HL-60 (cell line): ENCODE results near the gene LGALS9B.
"Not testable (repeated sequence)": the region's sequence is repeated elsewhere in the genome, so short reads cannot be mapped to it uniquely, and the experiment has no call there.

ENCODE experiments used
- CTCF ChIP-seq: IDR thresholded peaks from one replicate; pipeline ENCODE4 v1.5.1; 2011; ENCODE audit warnings: low read length, control low read depth, inconsistent platforms; ENCODE audit not compliant: insufficient read depth
- GABPA ChIP-seq: IDR thresholded peaks from 2 replicates; pipeline ENCODE4 v1.6.1; 2012; ENCODE audit warnings: low read depth
- POLR2AphosphoS5 ChIP-seq: IDR thresholded peaks from 2 replicates; pipeline ENCODE4 v1.6.1; 2012; ENCODE audit warnings: low read depth
- SPI1 ChIP-seq: IDR thresholded peaks from 2 replicates; pipeline ENCODE4 v1.6.1; 2012; ENCODE audit warnings: low read depth, mild to moderate bottlenecking, borderline replicate concordance
- TF ChIP-seq, protein P1 (sequence below): IDR thresholded peaks from 2 replicates; pipeline ENCODE4 v1.6.1; 2012; ENCODE audit warnings: low read depth; ENCODE audit not compliant: insufficient replicate concordance

DNA sequence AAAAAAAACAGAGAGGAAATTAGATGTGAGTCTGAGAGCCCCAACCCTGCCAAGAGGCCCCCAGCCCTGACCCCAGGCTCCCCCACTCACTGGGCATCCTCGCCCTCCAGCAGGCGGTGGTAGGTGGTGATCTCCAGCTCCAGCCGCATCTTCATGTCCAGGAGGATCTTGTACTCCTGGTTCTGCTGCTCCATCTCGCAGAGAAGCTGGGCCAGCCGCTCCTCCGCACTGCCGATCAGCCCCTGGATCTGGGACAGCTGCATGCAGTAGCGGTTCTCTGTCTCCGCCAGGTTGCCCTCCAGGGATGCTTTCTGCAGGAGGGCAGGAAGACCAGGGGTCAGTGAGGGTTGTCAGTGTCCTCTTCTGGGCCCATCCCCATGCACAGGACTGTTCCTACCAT is 46.2 kb upstream of the LGALS9B start:
- TF ChIP-seq, protein P1, sequence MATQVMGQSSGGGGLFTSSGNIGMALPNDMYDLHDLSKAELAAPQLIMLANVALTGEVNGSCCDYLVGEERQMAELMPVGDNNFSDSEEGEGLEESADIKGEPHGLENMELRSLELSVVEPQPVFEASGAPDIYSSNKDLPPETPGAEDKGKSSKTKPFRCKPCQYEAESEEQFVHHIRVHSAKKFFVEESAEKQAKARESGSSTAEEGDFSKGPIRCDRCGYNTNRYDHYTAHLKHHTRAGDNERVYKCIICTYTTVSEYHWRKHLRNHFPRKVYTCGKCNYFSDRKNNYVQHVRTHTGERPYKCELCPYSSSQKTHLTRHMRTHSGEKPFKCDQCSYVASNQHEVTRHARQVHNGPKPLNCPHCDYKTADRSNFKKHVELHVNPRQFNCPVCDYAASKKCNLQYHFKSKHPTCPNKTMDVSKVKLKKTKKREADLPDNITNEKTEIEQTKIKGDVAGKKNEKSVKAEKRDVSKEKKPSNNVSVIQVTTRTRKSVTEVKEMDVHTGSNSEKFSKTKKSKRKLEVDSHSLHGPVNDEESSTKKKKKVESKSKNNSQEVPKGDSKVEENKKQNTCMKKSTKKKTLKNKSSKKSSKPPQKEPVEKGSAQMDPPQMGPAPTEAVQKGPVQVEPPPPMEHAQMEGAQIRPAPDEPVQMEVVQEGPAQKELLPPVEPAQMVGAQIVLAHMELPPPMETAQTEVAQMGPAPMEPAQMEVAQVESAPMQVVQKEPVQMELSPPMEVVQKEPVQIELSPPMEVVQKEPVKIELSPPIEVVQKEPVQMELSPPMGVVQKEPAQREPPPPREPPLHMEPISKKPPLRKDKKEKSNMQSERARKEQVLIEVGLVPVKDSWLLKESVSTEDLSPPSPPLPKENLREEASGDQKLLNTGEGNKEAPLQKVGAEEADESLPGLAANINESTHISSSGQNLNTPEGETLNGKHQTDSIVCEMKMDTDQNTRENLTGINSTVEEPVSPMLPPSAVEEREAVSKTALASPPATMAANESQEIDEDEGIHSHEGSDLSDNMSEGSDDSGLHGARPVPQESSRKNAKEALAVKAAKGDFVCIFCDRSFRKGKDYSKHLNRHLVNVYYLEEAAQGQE, result not testable (repeated sequence)
- TF ChIP-seq CTCF, POLR2AphosphoS5, GABPA, SPI1: not testable (repeated sequence)
